Endothelial cell of umbilical vein (primary cell): Measurements from ENCODE around the gene ALDH1A2. TPM values are rescaled to one million over a fixed set of nuclear protein-coding genes. Genes with fewer than 3 reads are reported as not detected.

Source experiments
- BruUV-seq: library from RNA; stranded (reverse); fragments of 400-500 nt; replicated peaks from 2 replicates; lab custom pipeline; 2021; lab: Mats Ljungman, UMichigan
- CTCF ChIA-PET: fragments of 300-600, 350-600 bp; sonication (Branson Sonifier 250); formaldehyde crosslinking; loops from one replicate; lab custom pipeline; 2021; ENCODE audit warnings: antibody characterized with exemption, inconsistent platforms; lab: Charles Lee
- POLR2A ChIA-PET: fragments of 300-600, 350-600 bp; sonication (Branson Sonifier 250); formaldehyde crosslinking; loops from one replicate; lab custom pipeline; 2021; ENCODE audit warnings: antibody characterized with exemption, inconsistent platforms; lab: Charles Lee
- DNase-seq: peaks from one replicate; pipeline ENCODE4 v3.0.0-alpha.2; 2011; ENCODE audit warnings: low read depth, low spot score
- FAIRE-seq: peaks from 2 replicates; lab custom pipeline; 2011; peaks lifted over from hg19 to GRCh38; lab: Jason Lieb, UNC
- H2AFZ ChIP-seq: 2 replicates; pipeline ENCODE4 v1.6.0; 2012; ENCODE audit warnings: low read depth, low read length, control low read depth, inconsistent platforms
- H3K27ac ChIP-seq: 2 replicates; pipeline ENCODE4 v1.5.1; 2011; ENCODE audit warnings: low read depth, mild to moderate bottlenecking, control low read depth, low read length, moderate library complexity; ENCODE audit not compliant: insufficient read depth
- H3K27me3 ChIP-seq, 2 experiments: 2 replicates each; pipeline versions ENCODE4 v1.6.0 to v1.6.1; 2011; ENCODE audit warnings: low read length in 2 of 2, mixed read lengths in 1 of 2; ENCODE audit not compliant: control insufficient read depth in 2 of 2, insufficient read depth in 2 of 2
- H3K36me3 ChIP-seq, 2 experiments: 2 replicates in 1 of 2; 3 replicates in 1 of 2; pipeline ENCODE4 v1.5.1; 2011; ENCODE audit warnings: low read length in 2 of 2, mild to moderate bottlenecking in 1 of 2, moderate library complexity in 1 of 2; ENCODE audit not compliant: control insufficient read depth in 2 of 2, insufficient read depth in 2 of 2; ENCODE audit errors: extremely low read depth in 1 of 2
- H3K4me1 ChIP-seq: 3 replicates; pipeline ENCODE4 v1.5.1; 2011; ENCODE audit warnings: mild to moderate bottlenecking, low read length; ENCODE audit not compliant: control insufficient read depth, insufficient read depth; ENCODE audit errors: extremely low read depth
- H3K4me2 ChIP-seq: 2 replicates; pipeline ENCODE4 v1.6.1; 2011; ENCODE audit warnings: low read length, control low read depth, mixed read lengths; ENCODE audit not compliant: insufficient read depth
- H3K4me3 ChIP-seq, 3 experiments: fragments of 200-600 bp in 1 of 3; sonication (generic), shearing (Covaris generic) in 1 of 3; replicated peaks in 1 of 3; 2 replicates each; pipeline ENCODE4 v1.5.1; 2011 to 2016; ENCODE audit warnings: control low read depth in 3 of 3, low read length in 3 of 3, mild to moderate bottlenecking in 2 of 3, inconsistent platforms in 1 of 3, low read depth in 1 of 3, moderate library complexity in 1 of 3; ENCODE audit not compliant: insufficient read depth in 1 of 3
- H3K79me2 ChIP-seq: 2 replicates; pipeline ENCODE4 v1.6.0; 2012; ENCODE audit warnings: low read length, inconsistent platforms; ENCODE audit not compliant: control insufficient read depth, insufficient read depth
- H3K9ac ChIP-seq: replicated peaks from 2 replicates; pipeline ENCODE3; 2011; ENCODE audit warnings: low read length, control low read depth; ENCODE audit not compliant: insufficient read depth; ENCODE audit errors: extremely low read depth
- H3K9me1 ChIP-seq: replicated peaks from 3 replicates; pipeline ENCODE4 v1.6.0; 2011; ENCODE audit warnings: mild to moderate bottlenecking, low read length; ENCODE audit not compliant: control insufficient read depth, insufficient read depth; ENCODE audit errors: extremely low read depth
- H3K9me3 ChIP-seq: replicated peaks from 2 replicates; pipeline ENCODE4 v1.5.1; 2012; ENCODE audit warnings: low read length, inconsistent platforms; ENCODE audit not compliant: control insufficient read depth, insufficient read depth
- H4K20me1 ChIP-seq: replicated peaks from 2 replicates; pipeline ENCODE3; 2011; ENCODE audit warnings: mild to moderate bottlenecking, low read length; ENCODE audit not compliant: control insufficient read depth, insufficient read depth; ENCODE audit errors: extremely low read depth
- EZH2 ChIP-seq: IDR thresholded peaks from 2 replicates; pipeline ENCODE4 v1.6.1; 2012; ENCODE audit warnings: borderline replicate concordance, low read depth, mild to moderate bottlenecking, moderate library complexity, low read length, inconsistent platforms; ENCODE audit not compliant: severe bottlenecking
- FOS ChIP-seq: IDR thresholded peaks from 2 replicates; pipeline ENCODE4 v1.6.1; 2011; ENCODE audit warnings: mild to moderate bottlenecking, low read length, moderate library complexity, borderline replicate concordance; ENCODE audit not compliant: insufficient read depth
- GATA2 ChIP-seq: IDR thresholded peaks from 2 replicates; pipeline ENCODE4 v1.7.0; 2011; ENCODE audit warnings: low read depth, mild to moderate bottlenecking, moderate library complexity, mixed read lengths, low read length; ENCODE audit not compliant: insufficient read length, insufficient read depth
- JUN ChIP-seq: IDR thresholded peaks from 2 replicates; pipeline ENCODE4 v1.6.1; 2011; ENCODE audit warnings: borderline replicate concordance, low read depth; ENCODE audit not compliant: insufficient read length, insufficient read depth
- MYC ChIP-seq: IDR thresholded peaks from one replicate; pipeline ENCODE4 v1.6.1; 2011; ENCODE audit warnings: mild to moderate bottlenecking, low read depth, low read length
- POLR2A ChIP-seq: IDR thresholded peaks from 2 replicates; pipeline ENCODE4 v1.6.1; 2012; ENCODE audit warnings: low read depth, mild to moderate bottlenecking, control low read depth, low read length
- POLR2AphosphoS5 ChIP-seq: IDR thresholded peaks from 2 replicates; pipeline ENCODE4 v1.6.1; 2012; ENCODE audit warnings: low read depth, mild to moderate bottlenecking, control low read depth, low read length, moderate library complexity; ENCODE audit not compliant: insufficient read depth
- dilution Hi-C: fragments of 300-500 bp; cut with MboI; formaldehyde crosslinking; loops from one replicate; pipeline ENCODE4 v1.15.0; 2019; ENCODE audit warnings: low sequenced_read_pairs; ENCODE audit not compliant: extremely low pct_ligation_motif_present
- intact Hi-C: fragments of 100-400 bp; cut with micrococcal nuclease; formaldehyde crosslinking; loops from one replicate; pipeline ENCODE4 v1.10.0; 2022
- polyA plus RNA-seq, 4 experiments: library from polyadenylated mRNA; depleted of rRNA in 3 of 4; stranded (reverse) in 3 of 4; unstranded in 1 of 4; fragments of >200 nt; gene quantifications; 2 replicates each; pipeline versions ENCODE4 v1.2.1 to v1.2.3, GENCODE V29; 2011 to 2012; ENCODE audit warnings: missing spikeins in 1 of 4
- total RNA-seq: library from RNA; stranded (reverse); gene quantifications from 2 replicates; pipeline ENCODE4 v1.2.3, GENCODE V29; 2021
- TF ChIP-seq, protein P1 (sequence below): IDR thresholded peaks from 2 replicates; pipeline ENCODE4 v1.6.1; 2011; ENCODE audit not compliant: insufficient read depth, insufficient read length
- TF ChIP-seq, protein P2 (sequence below), 2 donors: IDR thresholded peaks; 1 replicate in 1 of 2; 2 replicates in 1 of 2; pipeline ENCODE4 v1.5.1; 2011; ENCODE audit warnings: low read length in 2 of 2, mild to moderate bottlenecking in 2 of 2, moderate library complexity in 2 of 2, control low read depth in 1 of 2, inconsistent platforms in 1 of 2, low read depth in 1 of 2; ENCODE audit not compliant: insufficient read depth in 1 of 2; ENCODE audit errors: extremely low read depth in 1 of 2

ALDH1A2 gene
- total and polyA plus RNA-seq, 2 donors (not counting 3 experiments of a cell fraction or from before 2014, with no cell fraction given) = 16.3 to 34.9 TPM

DNA sequence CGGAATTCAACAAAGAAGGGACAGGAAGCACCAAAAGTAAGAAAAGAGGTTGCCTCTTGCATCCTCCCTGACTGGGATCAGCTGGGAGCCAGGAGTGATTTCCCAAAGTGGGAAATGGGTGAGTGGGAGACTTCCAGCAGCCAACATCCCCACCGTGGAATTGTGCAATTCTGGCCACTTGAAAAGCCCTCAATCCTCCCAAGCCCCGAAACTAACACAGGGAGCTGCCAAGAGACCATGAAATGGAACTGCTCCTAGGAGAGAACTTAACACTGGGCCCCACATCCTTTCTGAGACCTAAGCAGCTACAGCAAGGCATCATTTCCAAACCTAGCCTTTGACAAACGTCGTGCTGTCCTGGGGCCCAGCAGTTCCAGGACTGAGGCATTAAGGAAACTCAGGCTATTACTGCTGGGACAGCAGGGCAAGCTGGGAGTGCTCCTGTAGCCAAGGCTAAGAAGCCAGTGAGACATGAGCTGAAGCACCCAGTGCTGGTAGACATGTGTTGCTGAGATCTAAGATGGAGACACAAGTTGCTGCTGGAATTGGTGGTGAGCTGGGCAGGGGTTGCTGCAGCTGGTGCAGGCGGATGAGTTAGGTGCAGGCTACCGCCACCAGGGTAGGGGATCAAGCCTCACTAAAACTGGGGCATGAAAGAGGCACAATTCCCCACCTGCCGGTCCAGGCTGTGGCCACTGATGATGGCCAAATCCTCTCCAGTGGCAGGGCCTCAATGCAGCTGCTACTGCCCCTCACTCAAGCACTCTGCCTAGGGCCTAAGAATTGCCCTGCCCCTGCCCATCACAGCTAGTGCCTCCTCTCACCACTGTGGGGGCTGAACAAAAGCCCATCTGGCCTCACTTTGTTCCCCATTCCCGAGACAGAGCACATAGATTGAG, 43.9 kb downstream of the ALDH1A2 start:
- H3K9me1 ChIP-seq = no peaks in the 10 kb centered on the region
- H3K27me3 ChIP-seq = no peaks in the 10 kb centered on the region
- no peaks in the 10 kb centered on the region for H4K20me1 ChIP-seq
- H2AFZ ChIP-seq = no peak overlapping the region
- CTCF ChIA-PET = interaction anchor here (0.7 to 1.5 kb wide), 4 partner anchors 45 to 161 kb away, joined by 3 to 4 read pairs (median 3); no protein-coding TSS in a partner anchor
- TF ChIP-seq, protein P1, sequence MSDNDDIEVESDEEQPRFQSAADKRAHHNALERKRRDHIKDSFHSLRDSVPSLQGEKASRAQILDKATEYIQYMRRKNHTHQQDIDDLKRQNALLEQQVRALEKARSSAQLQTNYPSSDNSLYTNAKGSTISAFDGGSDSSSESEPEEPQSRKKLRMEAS = no peak
- TF ChIP-seq JUN = no peak
- no peak for TF ChIP-seq FOS
- TF ChIP-seq POLR2A = no peak
- TF ChIP-seq MYC = no peak
- TF ChIP-seq GATA2 = no peak
- no peak for TF ChIP-seq POLR2AphosphoS5
- TF ChIP-seq EZH2 = no peak
- TF ChIP-seq, protein P2, sequence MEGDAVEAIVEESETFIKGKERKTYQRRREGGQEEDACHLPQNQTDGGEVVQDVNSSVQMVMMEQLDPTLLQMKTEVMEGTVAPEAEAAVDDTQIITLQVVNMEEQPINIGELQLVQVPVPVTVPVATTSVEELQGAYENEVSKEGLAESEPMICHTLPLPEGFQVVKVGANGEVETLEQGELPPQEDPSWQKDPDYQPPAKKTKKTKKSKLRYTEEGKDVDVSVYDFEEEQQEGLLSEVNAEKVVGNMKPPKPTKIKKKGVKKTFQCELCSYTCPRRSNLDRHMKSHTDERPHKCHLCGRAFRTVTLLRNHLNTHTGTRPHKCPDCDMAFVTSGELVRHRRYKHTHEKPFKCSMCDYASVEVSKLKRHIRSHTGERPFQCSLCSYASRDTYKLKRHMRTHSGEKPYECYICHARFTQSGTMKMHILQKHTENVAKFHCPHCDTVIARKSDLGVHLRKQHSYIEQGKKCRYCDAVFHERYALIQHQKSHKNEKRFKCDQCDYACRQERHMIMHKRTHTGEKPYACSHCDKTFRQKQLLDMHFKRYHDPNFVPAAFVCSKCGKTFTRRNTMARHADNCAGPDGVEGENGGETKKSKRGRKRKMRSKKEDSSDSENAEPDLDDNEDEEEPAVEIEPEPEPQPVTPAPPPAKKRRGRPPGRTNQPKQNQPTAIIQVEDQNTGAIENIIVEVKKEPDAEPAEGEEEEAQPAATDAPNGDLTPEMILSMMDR (IDR thresholded peaks at IDR 0.05; ENCODE audit: extremely low read depth in 1 of 2, insufficient read depth in 1 of 2, low read depth in 1 of 2, low read length in 2 of 2) = no peak
- H3K79me2 ChIP-seq = peaks cover 2% of the 10 kb centered on the region
- intact Hi-C loops (no loop called here), dilution Hi-C loops (no loop called here)
- POLR2A ChIA-PET = no interaction called here
- no TSS peak for BruUV-seq
- H3K4me3 ChIP-seq = no peak overlapping the region
- no peak for DNase-seq
- H3K9ac ChIP-seq = no peak overlapping the region
- H3K9me3 ChIP-seq = peaks cover 3% of the 10 kb centered on the region
- FAIRE-seq = no peak
- no peak overlapping the region for H3K27ac ChIP-seq
- no peak overlapping the region for H3K4me2 ChIP-seq
- no peaks in the 10 kb centered on the region for H3K36me3 ChIP-seq
- H3K4me1 ChIP-seq = peaks cover 12% of the 10 kb centered on the region
